ENCODE data around the gene NTM.

GRCh38 chr11:131656839-131657211, 286.4 kb downstream of the NTM start:
- TF ChIP-seq CTCF (IDR thresholded peaks at IDR 0.05 in 8 of 11, conservative IDR thresholded peaks at IDR 0.05 in 3 of 11) (no peak), POLR2AphosphoS5 (IDR thresholded peaks at IDR 0.05) (no peak)

Measured in spleen (tissue), 7 donors.